ENCODE data around the gene DNAH17.

Gene DNAH17, protein sequence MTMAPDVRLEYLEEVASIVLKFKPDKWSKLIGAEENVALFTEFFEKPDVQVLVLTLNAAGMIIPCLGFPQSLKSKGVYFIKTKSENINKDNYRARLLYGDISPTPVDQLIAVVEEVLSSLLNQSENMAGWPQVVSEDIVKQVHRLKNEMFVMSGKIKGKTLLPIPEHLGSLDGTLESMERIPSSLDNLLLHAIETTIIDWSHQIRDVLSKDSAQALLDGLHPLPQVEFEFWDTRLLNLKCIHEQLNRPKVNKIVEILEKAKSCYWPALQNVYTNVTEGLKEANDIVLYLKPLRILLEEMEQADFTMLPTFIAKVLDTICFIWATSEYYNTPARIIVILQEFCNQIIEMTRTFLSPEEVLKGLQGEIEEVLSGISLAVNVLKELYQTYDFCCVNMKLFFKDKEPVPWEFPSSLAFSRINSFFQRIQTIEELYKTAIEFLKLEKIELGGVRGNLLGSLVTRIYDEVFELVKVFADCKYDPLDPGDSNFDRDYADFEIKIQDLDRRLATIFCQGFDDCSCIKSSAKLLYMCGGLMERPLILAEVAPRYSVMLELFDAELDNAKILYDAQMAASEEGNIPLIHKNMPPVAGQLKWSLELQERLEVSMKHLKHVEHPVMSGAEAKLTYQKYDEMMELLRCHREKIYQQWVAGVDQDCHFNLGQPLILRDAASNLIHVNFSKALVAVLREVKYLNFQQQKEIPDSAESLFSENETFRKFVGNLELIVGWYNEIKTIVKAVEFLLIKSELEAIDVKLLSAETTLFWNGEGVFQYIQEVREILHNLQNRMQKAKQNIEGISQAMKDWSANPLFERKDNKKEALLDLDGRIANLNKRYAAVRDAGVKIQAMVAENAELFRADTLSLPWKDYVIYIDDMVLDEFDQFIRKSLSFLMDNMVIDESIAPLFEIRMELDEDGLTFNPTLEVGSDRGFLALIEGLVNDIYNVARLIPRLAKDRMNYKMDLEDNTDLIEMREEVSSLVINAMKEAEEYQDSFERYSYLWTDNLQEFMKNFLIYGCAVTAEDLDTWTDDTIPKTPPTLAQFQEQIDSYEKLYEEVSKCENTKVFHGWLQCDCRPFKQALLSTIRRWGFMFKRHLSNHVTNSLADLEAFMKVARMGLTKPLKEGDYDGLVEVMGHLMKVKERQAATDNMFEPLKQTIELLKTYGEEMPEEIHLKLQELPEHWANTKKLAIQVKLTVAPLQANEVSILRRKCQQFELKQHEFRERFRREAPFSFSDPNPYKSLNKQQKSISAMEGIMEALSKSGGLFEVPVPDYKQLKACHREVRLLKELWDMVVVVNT (N-terminal part only)

GRCh38 chr17:78577296-78577695 is at the start of gene DNAH17:
DNAH17 (minus strand) TSS chr17:78577396; CDS start chr17:78575057, 2,339 bp downstream.
- DNase-seq: no peak

GRCh38 chr17:78624324-78625151 is 47.3 kb upstream of the DNAH17 start:
- no peak for DNase-seq

DNA sequence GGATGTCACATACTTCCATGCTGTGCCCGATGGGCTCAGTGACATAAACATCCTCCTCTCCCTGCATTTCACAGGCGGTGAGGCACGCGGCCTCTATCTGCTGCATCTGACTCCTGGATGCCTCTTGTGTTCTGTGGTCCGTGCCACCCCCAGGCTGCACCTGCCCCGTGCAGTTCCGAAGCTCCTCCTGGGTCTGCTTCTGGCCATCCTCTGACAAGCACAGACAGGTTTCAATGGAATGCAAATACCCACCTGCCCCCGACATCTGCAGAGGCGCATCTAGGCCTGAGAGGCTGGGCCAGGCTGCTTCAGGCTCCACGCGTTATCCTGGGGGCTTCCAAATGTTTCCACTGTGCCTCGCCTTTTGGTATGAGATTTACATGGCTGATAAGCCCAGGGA is 46.3 kb upstream of the DNAH17 start:
- no peak for DNase-seq

GRCh38 chr17:78622491-78623265 is 45.5 kb upstream of the DNAH17 start:
- no peak for DNase-seq

DNA sequence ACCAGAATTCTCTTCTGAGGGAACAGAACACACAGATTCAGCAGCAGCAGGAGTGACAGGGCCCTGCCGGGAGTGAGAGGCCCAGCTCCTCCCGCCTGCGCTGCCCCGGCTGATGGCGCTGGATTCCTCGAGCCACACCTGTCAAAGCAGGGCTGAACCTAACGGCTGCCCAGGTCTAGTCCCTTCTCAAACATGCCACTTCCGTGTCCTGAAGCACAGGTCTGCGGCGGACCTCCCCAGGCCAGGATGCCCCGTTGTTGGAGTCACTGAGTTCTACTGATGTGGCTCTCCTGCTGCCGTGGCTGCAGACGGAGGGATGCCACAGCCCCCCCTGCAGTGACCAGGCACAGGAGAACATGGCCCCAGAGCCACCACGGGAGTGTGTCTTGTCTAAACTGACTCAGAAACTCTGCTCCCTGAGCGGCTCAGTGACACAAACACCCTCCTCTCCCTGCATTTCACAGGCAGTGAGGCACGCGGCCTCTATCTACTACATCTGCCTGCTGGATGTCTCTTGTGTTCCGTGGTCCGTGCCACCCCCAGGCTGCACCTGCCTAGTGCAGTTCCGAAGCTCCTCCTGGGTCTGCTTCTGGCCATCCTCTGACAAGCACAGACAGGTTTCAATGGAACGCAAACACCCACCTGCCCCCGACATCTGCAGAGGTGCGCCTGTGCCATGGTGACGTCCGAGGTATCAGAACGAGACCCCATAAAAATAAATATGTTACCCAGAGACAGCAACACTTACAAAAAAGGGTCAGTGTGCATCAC is 44.7 kb upstream of the DNAH17 start:
- no peak for DNase-seq

- no peak for DNase-seq
These were observed 42.9 kb upstream of the DNAH17 start for GRCh38 chr17:78620099-78620498.

DNA sequence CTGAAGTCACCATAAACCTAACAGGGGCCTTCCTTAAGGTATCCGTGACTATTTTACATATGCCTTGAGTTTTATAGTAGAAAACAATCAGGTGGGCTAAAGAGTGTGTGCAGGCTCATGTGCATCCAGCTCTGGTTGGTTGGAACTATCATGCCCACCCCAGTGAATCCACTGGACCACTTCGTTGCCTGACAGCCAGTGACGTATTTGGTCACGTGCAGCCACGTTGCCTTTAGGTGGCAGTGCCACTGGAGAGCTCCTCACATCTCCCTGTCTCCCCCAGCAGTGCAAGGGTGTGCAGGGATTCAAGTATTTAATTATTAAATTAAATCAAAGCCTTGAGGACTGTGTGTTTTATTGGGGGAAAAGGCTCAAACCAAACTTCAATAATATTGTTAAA is 42.1 kb upstream of the DNAH17 start:
- no peak for DNase-seq

DNA sequence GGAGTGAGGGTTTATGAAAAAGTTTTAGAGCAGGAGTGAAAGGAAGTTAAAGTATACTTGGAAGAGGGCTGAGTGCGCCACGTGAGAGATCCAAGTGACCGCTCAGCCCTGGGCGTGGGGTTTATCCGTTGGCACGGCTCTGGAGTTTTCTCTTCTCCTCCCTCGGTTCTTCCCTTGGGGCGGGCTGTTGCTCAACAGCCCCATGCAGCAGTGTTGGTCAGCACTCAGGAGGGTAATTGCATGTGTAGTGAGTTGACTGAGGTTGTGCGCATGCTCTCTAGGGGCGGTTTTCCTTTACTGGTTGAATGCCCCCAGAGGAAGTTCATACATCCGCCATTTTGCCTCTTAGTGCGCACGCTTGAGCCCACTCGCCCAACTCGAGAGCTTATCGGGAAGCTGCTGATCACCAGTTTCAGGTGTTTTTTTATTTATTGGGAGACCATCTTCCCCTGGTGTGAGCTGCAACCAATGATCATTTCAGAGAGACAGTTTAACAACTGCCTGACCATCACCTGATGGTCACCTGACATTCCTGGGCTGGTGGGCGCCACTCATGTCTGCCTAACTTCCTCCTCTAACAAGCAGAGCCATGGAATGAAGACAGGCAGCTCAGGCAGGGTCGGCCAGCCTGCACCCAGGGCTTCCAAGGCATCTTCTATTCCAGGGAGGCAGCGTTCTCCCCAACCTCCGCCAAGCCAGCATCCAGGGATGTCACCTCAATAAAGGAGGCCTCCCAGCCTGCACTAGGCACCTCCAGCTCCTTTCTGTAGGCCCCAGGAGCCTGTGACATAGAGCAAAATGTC is 41.3 kb upstream of the DNAH17 start:
- DNase-seq: no peak

- DNase-seq: no peak
These were observed 40.4 kb upstream of the DNAH17 start for GRCh38 chr17:78617511-78618061.

DNA sequence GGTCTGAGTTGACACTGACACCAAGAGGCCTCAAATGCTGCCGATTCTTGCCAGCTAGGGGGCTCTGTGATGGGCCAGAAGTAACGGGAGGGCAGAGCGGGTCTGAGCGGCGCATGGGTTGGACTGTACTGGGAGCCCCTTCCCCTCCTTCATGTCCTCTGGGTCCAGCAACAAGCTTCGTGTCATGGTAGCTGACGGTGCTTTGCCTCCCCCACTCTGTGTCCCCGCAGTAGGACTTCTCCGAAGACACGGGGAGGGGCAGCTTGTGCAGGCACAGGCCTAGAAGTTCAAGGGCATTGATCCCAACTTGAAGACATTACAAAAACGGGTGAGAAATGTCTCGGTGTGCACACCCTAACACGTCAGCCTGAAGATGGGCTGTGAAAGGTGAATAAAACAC is 39.8 kb upstream of the DNAH17 start:
- DNase-seq: no peak

- DNase-seq: no peak
These were observed 38.4 kb upstream of the DNAH17 start for GRCh38 chr17:78615631-78616030.

DNA sequence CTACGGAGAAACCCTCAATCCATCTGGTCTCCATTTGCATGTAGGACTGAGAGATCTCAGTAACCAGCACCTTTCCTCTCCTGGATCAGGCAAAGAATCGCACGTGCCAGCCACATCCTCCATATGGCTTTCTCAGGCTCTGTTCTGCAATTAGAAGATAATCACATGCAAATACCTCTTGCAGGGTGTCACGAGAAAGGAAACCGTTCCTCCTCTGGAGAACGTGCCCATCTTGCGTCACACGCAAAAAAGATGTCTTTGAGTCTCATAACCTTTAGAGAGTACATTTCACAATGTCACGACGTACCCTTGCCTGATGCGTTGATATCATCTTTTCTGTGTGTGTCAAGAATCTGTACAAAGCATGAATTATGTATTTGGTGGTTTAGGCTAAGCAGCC is 36.2 kb upstream of the DNAH17 start:
- no peak for DNase-seq

- DNase-seq: no peak
These were observed 34.4 kb upstream of the DNAH17 start for GRCh38 chr17:78611607-78612006.

GRCh38 chr17:78610951-78611511 is 33.8 kb upstream of the DNAH17 start:
- DNase-seq: no peak

GRCh38 chr17:78609191-78609641 is 32.0 kb upstream of the DNAH17 start:
- DNase-seq: no peak

GRCh38 chr17:78608804-78609186 is 31.6 kb upstream of the DNAH17 start:
- no peak for DNase-seq

- DNase-seq: no peak
These were observed 31.1 kb upstream of the DNAH17 start for GRCh38 chr17:78608122-78608803.

- no peak for DNase-seq
These were observed 29.8 kb upstream of the DNAH17 start for GRCh38 chr17:78607038-78607437.

Data from stimulated activated CD4-positive, alpha-beta T cell treated with anti-CD3 and anti-CD28 coated beads, Interleukin-4, amount 100 ng/mL, for 24 hours (primary cell).